Uterus (tissue), 4 donors: ENCODE measurements around the gene CKAP2L. TPM values are rescaled to one million over a fixed set of nuclear protein-coding genes. Genes with fewer than 3 reads are reported as not detected.
A peak's percentile ranks its signal among the peaks of the same experiment; 100 is the strongest.

ENCODE experiments used
- DNase-seq, 2 donors: peaks; one replicate each; pipeline ENCODE4 v3.0.0-alpha.2; 2019 to 2020
- H3K27ac ChIP-seq, 2 donors: fragments of 200-600 bp; sonication (generic); 1 replicate in 1 of 2; 2 replicates in 1 of 2; pipeline ENCODE4 v1.5.1; 2016 to 2018
- H3K27me3 ChIP-seq, 2 donors: fragments of 200-600 bp; sonication (generic); one replicate each; pipeline ENCODE4 v1.5.1; 2018 to 2019; ENCODE audit warnings: control low read depth in 1 of 2
- H3K36me3 ChIP-seq, 2 donors: fragments of 200-600 bp; sonication (generic); one replicate each; pipeline ENCODE4 v1.5.1; 2019; ENCODE audit warnings: control low read depth in 1 of 2
- H3K4me1 ChIP-seq, 2 donors: fragments of 200-600 bp; sonication (generic); one replicate each; pipeline ENCODE4 v1.5.1; 2018 to 2019; ENCODE audit warnings: control low read depth in 1 of 2
- H3K4me3 ChIP-seq, 2 donors: fragments of 200-600 bp; sonication (generic); 1 replicate in 1 of 2; 2 replicates in 1 of 2; pipeline ENCODE4 v1.5.1; 2018 to 2019; ENCODE audit warnings: mild to moderate bottlenecking in 1 of 2
- H3K9me3 ChIP-seq, 2 donors: fragments of 200-600 bp; sonication (generic); one replicate each; pipeline ENCODE4 v1.5.1; 2019; ENCODE audit warnings: control low read depth in 1 of 2
- POLR2A ChIP-seq, 2 donors: fragments of 450-650 bp; IDR thresholded peaks; one replicate each; pipeline ENCODE4 v1.6.1; 2016; ENCODE audit warnings: antibody characterized with exemption in 2 of 2, mild to moderate bottlenecking in 1 of 2, moderate library complexity in 1 of 2
- intact Hi-C: fragments of 100-400 bp; cut with DNase I; formaldehyde crosslinking; loops from one replicate; pipeline ENCODE4 v1.15.1; 2023; ENCODE audit warnings: low total_unique reads
- total RNA-seq, 4 donors: library from RNA; depleted of rRNA in 3 of 4; stranded (reverse); fragments of >200 nt in 3 of 4; gene quantifications; one replicate each; pipeline versions ENCODE4 v1.1.0 to v1.2.4, GENCODE V29; 2014 to 2023
- TF ChIP-seq, protein P1 (sequence below), 4 experiments: fragments of 200-600 bp in 2 of 4; fragments of 450-650 bp in 2 of 4; sonication (generic) in 2 of 4; IDR thresholded peaks; one replicate each; pipeline ENCODE4 v1.5.1; 2016 to 2019; ENCODE audit warnings: antibody characterized with exemption in 4 of 4, mild to moderate bottlenecking in 2 of 4, moderate library complexity in 1 of 4
- donor health status: DM: yes; HTN: yes; CAD: no.

The CKAP2L gene, protein sequence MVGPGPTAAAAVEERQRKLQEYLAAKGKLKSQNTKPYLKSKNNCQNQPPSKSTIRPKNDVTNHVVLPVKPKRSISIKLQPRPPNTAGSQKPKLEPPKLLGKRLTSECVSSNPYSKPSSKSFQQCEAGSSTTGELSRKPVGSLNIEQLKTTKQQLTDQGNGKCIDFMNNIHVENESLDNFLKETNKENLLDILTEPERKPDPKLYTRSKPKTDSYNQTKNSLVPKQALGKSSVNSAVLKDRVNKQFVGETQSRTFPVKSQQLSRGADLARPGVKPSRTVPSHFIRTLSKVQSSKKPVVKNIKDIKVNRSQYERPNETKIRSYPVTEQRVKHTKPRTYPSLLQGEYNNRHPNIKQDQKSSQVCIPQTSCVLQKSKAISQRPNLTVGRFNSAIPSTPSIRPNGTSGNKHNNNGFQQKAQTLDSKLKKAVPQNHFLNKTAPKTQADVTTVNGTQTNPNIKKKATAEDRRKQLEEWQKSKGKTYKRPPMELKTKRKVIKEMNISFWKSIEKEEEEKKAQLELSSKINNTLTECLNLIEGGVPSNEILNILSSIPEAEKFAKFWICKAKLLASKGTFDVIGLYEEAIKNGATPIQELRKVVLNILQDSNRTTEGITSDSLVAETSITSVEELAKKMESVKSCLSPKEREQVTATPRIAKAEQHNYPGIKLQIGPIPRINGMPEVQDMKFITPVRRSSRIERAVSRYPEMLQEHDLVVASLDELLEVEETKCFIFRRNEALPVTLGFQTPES
- 1 to 10 TPM in 1 of 4 donors, not detected in 3; 8.8 TPM for total RNA-seq

DNA sequence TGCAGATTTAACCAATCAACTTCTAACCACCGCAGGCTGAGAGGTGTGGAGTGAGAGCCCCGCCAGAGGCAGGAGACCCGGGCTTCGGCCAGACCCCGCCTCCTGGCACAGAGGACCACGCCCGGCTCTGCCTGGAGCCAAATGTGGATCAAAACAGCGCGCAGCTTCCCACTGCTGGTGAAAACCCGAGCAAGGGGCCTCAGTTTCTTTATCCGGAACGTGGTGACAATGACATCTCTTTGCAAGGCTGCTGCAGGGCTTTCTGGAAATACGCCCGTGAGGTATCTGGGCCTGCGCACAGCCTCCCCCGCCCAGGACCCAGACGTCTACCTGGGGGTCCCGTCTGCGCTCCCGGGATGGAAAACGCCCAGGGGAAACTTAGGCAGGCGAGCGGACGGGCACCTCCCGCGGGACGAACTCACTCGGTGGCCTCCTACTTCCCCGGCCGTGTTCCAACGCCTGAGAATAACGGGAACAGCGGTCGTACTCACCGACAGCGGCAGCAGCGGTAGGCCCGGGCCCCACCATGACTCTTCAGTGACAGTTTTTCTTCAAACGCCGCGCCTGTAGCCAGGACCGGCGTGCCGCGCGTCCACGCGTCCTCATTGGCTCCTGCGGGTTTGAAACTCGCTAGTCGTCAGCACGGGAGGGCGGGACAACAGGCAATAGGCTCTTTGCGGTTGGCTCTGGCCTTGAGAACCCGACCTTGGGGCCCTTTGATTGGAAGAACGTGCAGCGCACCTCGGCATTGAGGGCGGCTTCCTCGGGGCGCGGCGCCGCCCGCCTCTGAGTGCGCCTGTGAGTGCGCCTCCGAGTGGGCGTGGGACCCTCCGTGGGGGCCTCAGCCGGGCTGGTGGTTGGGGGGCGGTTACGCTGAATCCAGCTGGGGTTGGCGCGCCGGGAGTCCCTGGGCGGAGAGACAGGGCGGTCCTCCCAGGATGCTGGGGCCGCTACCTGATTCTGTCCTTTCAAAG, at the start of gene CKAP2L:
Gene CKAP2L (minus strand): TSS at position 539 of the 974 bp plus-strand sequence. CDS start 11 bp downstream, at position 528.
- peak within 1 kb of the TSS in 1 of 2 donors; percentile 23 for H3K27ac ChIP-seq
- DNase-seq: peak; percentile 88 to 89
- H3K4me3 ChIP-seq: peak within 1 kb of the TSS; percentile 50 to 55
- H3K36me3 ChIP-seq: no peaks in the 10 kb centered on the region
- H3K27me3 ChIP-seq: no peaks in the 10 kb centered on the region
- intact Hi-C loops: no loop called here
- H3K4me1 ChIP-seq: no peaks in the 10 kb centered on the region
- TF ChIP-seq POLR2A (IDR thresholded peaks at IDR 0.05): no peak
- TF ChIP-seq, protein P1, sequence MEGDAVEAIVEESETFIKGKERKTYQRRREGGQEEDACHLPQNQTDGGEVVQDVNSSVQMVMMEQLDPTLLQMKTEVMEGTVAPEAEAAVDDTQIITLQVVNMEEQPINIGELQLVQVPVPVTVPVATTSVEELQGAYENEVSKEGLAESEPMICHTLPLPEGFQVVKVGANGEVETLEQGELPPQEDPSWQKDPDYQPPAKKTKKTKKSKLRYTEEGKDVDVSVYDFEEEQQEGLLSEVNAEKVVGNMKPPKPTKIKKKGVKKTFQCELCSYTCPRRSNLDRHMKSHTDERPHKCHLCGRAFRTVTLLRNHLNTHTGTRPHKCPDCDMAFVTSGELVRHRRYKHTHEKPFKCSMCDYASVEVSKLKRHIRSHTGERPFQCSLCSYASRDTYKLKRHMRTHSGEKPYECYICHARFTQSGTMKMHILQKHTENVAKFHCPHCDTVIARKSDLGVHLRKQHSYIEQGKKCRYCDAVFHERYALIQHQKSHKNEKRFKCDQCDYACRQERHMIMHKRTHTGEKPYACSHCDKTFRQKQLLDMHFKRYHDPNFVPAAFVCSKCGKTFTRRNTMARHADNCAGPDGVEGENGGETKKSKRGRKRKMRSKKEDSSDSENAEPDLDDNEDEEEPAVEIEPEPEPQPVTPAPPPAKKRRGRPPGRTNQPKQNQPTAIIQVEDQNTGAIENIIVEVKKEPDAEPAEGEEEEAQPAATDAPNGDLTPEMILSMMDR (IDR thresholded peaks at IDR 0.05): no peak
- no peaks in the 10 kb centered on the region for H3K9me3 ChIP-seq

DNA sequence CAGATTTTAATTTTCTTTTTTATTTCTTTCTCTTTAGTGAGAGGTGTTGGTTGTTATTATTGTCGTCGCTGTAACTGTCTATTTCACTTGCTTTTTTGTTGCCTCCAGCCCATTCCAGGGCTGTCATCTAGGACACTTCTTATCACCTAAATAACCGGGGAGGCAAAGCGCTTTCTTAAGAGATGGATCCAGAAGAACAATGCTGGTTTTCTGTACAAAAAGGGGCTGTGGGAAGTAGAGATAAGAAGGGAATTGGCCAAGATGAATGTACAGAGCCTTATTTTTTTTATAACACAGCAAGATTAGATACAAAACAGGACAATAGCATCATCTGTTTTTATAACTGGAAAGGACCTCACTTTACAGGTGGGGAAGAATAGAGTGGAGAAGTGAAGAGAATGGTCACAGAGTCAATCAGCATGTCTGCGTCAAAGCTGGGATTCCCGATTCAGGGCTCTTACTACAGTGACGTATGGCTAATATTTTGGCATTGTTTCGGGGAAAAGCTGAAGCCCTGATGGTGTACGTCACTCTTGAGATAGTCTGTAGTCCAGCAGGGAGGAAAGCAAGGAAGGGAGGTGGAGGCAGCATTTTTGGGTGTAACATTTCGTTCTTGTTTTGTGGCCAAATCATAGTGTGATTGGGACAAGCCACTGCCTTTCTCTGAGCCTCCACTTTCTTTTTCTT, 49.0 kb upstream of the CKAP2L start:
- intact Hi-C loops: no loop called here

DNA sequence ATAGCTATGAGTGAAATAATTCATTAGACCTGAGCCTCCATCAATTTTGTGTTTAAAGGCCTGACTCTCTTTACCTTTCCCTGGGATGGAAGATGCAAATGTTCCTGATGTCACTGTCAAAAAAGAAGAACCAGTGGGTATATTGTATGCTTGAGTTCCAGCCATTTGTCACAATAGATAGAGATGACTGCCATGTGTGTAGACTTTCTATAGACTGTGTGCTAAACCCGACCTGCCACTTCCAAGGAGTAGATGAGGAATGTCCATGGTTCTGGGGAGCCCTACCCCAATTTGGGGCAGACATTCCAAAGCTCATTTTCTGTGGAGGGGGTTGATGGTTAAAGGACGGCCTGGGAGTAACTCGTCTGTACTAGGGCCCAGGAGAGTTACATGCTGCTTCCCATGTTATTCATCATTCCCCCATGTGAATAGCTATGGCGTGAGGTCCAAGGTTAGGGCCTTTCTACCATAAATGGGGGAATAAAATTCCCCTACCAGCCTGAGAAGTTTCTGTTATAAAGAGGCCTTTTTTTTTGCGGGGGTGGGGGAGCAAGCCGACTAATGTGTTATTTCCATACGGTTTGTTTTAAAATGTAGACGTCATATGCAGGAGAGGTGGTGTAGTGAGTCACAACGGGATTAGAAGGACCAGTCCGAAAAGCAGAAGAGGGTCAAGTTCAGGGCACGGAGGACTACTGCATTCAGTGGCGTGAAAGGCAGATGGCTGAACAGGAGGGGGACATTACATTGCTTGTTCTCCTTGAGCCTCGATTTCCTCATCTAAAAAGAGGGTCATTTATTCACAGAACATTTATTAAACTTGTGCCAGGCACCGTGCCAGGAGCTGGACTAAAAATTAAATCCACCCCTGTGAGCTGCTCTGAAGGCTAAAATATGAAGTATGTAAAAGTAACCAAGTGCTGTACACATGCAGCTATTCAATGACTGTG, 48.2 kb upstream of the CKAP2L start:
- Histone ChIP-seq H3K4me3 (no peak overlapping the region), H3K27me3 (no peaks in the 10 kb centered on the region), H3K4me1 (no peaks in the 10 kb centered on the region), H3K36me3 (no peaks in the 10 kb centered on the region), H3K9me3 (no peaks in the 10 kb centered on the region), H3K27ac (no peak overlapping the region)
- no peak for DNase-seq
- intact Hi-C loops: no loop called here
- TF ChIP-seq, protein P1 (IDR thresholded peaks at IDR 0.05): no peak
- no peak for TF ChIP-seq POLR2A (IDR thresholded peaks at IDR 0.05)

More for the DNA sequence above, 49.0 kb upstream of the CKAP2L start:
- Histone ChIP-seq H3K36me3 (no peaks in the 10 kb centered on the region), H3K27ac (no peak overlapping the region), H3K27me3 (no peaks in the 10 kb centered on the region), H3K9me3 (no peaks in the 10 kb centered on the region), H3K4me3 (no peak overlapping the region), H3K4me1 (no peaks in the 10 kb centered on the region)
- TF ChIP-seq, protein P1 (IDR thresholded peaks at IDR 0.05): no peak
- no peak for TF ChIP-seq POLR2A (IDR thresholded peaks at IDR 0.05)
- no peak for DNase-seq

DNA sequence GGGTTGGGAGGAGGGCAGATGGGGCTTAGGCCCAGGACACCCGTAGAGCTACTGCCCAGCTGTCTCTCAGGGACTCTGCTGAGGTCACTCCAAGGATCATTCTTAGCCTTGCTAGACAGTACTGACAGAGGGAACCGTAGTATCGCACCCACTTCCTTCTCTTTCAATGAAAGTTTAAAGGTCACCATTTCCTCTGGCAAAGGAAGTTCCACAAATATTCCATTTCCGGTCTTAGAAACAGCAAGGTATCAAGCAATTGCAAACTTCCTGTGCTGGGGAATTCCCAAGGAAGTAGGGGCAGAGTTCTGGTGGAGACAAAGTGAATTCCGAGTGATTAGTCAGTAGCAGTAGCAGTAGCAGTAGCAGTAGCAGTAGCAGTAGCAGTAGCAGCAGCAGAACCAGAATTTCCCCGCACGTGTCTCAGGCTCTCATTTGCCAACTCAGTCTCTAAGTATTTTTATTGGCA, 47.5 kb upstream of the CKAP2L start:
- no peak overlapping the region for H3K4me3 ChIP-seq
- DNase-seq: peak in 1 of 2 donors; percentile 19
- intact Hi-C loops: no loop called here
- H3K36me3 ChIP-seq: no peaks in the 10 kb centered on the region
- no peaks in the 10 kb centered on the region for H3K27me3 ChIP-seq
- no peak overlapping the region for H3K27ac ChIP-seq
- no peaks in the 10 kb centered on the region for H3K9me3 ChIP-seq
- TF ChIP-seq, protein P1 (IDR thresholded peaks at IDR 0.05): no peak
- no peaks in the 10 kb centered on the region for H3K4me1 ChIP-seq
